Cardiac fibroblast (primary cell): ENCODE data around the gene PPT2.

Experiments
- DNase-seq, 2 donors: peaks; one replicate each; pipeline versions ENCODE4 v3.0.0 to v3.0.0-alpha.2; 2010; ENCODE audit warnings: low read depth in 2 of 2
- H3K4me3 ChIP-seq, 2 donors: replicated peaks in 1 of 2; 1 replicate in 1 of 2; 2 replicates in 1 of 2; pipeline ENCODE4 v1.5.1; 2011; ENCODE audit warnings: low read depth in 2 of 2, low read length in 2 of 2, mild to moderate bottlenecking in 2 of 2, moderate library complexity in 1 of 2
- TF ChIP-seq, protein P1 (sequence below): IDR thresholded peaks from one replicate; pipeline ENCODE4 v1.5.1; 2011; ENCODE audit warnings: low read depth, mild to moderate bottlenecking, low read length, inconsistent platforms

PPT2 gene

DNA sequence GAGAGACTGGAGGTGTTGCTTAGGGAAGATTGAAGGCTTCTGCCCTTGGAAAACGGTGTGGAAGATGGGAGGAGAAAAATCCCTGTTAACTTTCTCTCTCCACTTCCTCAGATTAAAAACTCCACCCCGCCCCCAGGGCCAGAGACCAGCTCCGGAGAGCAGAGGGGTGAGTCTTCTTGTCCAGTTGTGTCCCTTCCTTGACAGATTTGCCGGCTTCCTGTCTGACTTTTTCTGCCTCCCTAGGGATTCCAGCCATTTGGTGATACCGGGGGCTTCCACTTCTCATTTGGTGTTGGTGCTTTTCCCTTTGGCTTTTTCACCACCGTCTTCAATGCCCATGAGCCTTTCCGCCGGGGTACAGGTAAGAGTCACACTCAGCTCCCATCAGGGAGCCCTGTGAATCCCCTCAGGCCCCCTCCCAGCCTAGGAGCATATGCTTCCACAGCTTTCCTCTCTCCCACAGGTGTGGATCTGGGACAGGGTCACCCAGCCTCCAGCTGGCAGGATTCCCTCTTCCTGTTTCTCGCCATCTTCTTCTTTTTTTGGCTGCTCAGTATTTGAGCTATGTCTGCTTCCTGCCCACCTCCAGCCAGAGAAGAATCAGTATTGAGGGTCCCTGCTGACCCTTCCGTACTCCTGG lies 25.9 kb downstream of the PPT2 start:
- TF ChIP-seq, protein P1, sequence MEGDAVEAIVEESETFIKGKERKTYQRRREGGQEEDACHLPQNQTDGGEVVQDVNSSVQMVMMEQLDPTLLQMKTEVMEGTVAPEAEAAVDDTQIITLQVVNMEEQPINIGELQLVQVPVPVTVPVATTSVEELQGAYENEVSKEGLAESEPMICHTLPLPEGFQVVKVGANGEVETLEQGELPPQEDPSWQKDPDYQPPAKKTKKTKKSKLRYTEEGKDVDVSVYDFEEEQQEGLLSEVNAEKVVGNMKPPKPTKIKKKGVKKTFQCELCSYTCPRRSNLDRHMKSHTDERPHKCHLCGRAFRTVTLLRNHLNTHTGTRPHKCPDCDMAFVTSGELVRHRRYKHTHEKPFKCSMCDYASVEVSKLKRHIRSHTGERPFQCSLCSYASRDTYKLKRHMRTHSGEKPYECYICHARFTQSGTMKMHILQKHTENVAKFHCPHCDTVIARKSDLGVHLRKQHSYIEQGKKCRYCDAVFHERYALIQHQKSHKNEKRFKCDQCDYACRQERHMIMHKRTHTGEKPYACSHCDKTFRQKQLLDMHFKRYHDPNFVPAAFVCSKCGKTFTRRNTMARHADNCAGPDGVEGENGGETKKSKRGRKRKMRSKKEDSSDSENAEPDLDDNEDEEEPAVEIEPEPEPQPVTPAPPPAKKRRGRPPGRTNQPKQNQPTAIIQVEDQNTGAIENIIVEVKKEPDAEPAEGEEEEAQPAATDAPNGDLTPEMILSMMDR, result no peak
- no peak for DNase-seq
- H3K4me3 ChIP-seq, result no peak overlapping the region

GRCh38 chr6:32181148-32181702 lies 27.3 kb downstream of the PPT2 start:
- TF ChIP-seq, protein P1, result no peak
- DNase-seq, result no peak
- H3K4me3 ChIP-seq, result no peak overlapping the region

- TF ChIP-seq, protein P1, result no peak
- no peak for DNase-seq
- no peak overlapping the region for H3K4me3 ChIP-seq
These were observed 28.1 kb downstream of the PPT2 start for GRCh38 chr6:32181915-32182529.

GRCh38 chr6:32182555-32182981 lies 28.6 kb downstream of the PPT2 start:
- H3K4me3 ChIP-seq, result no peak overlapping the region
- TF ChIP-seq, protein P1, result no peak
- no peak for DNase-seq

- no peak overlapping the region for H3K4me3 ChIP-seq
- TF ChIP-seq, protein P1, result no peak
- no peak for DNase-seq
These were observed 29.1 kb downstream of the PPT2 start for GRCh38 chr6:32183030-32183429.

DNA sequence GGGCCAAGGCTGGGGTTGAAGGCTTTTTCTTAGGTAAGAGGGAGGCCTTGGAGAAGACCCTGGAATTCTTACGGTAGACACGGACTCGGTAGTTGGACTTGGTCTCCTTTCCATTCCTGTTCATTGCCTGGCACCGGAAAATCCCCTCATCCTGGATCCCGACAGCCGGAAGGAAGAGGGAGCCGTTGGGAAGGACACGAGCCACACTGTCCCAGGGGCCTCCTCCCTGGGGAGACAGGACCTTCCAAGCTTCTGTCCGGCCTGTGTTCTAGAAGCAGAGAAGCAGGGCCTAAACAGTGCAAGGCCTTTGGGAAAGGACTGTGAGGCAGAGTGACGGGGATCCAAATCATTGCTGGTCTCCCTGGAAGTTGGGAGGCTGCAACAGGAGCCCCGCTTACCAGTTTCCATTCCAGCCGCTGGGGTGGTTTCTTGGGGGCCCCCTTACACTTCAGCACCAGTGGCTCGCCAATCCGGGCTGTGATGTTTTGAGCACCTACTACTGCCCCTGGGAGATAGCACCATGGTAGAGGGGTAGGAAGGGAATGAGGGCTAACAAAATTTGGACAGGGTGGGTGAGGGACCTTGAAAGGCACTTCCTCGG lies 29.6 kb downstream of the PPT2 start:
- DNase-seq, result no peak
- H3K4me3 ChIP-seq, result no peak overlapping the region
- TF ChIP-seq, protein P1, result no peak
